H1 (cell line): ENCODE measurements around the gene ABITRAM. TPM values are rescaled to one million over a fixed set of nuclear protein-coding genes. Genes with fewer than 3 reads are reported as not detected.
"Not testable (repeated sequence)": the region's sequence is repeated elsewhere in the genome, so short reads cannot be mapped to it uniquely, and the experiment has no call there.

ENCODE experiments used
- CTCF ChIA-PET: fragments of 300-600 bp; sonication (Branson Sonifier 250); formaldehyde crosslinking; loops from one replicate; lab custom pipeline; 2021; ENCODE audit not compliant: partially characterized antibody; lab: Charles Lee
- POLR2A ChIA-PET: fragments of 300-600 bp; sonication (Branson Sonifier 250); formaldehyde crosslinking; loops from one replicate; lab custom pipeline; 2021; ENCODE audit warnings: inconsistent platforms; ENCODE audit not compliant: partially characterized antibody; lab: Charles Lee
- DNase-seq, 2 experiments: peaks; one replicate each; pipeline versions ENCODE4 v3.0.0 to v3.0.0-alpha.2; 2010 to 2022; ENCODE audit warnings: low spot score in 2 of 2, low read depth in 1 of 2, mixed read lengths in 1 of 2
- FAIRE-seq: peaks from 2 replicates; lab custom pipeline; 2011; peaks lifted over from hg19 to GRCh38; lab: Jason Lieb, UNC
- H2AFZ ChIP-seq: 2 replicates; pipeline ENCODE4 v1.8.1; 2012; ENCODE audit warnings: low read length, inconsistent platforms
- H2AK5ac ChIP-seq: 2 replicates; pipeline ENCODE4 v1.6.1; 2013; ENCODE audit warnings: low read depth, low read length
- H2BK120ac ChIP-seq: replicated peaks from 2 replicates; pipeline ENCODE3; 2013; ENCODE audit warnings: low read depth, low read length, inconsistent platforms
- H2BK12ac ChIP-seq: 2 replicates; pipeline ENCODE4 v1.6.1; 2013; ENCODE audit warnings: low read depth, low read length
- H2BK15ac ChIP-seq: 2 replicates; pipeline ENCODE4 v1.6.1; 2013; ENCODE audit warnings: low read length
- H2BK20ac ChIP-seq: 2 replicates; pipeline ENCODE4 v1.6.1; 2013; ENCODE audit warnings: low read length
- H2BK5ac ChIP-seq: 2 replicates; pipeline ENCODE4 v1.6.1; 2013; ENCODE audit warnings: low read depth, low read length
- H3K14ac ChIP-seq: 2 replicates; pipeline ENCODE4 v1.6.1; 2013; ENCODE audit warnings: inconsistent platforms; ENCODE audit not compliant: insufficient read length
- H3K18ac ChIP-seq: 2 replicates; pipeline ENCODE4 v1.6.1; 2013; ENCODE audit warnings: low read length; ENCODE audit errors: extremely low read depth
- H3K23ac ChIP-seq: 2 replicates; pipeline ENCODE4 v1.6.1; 2013; ENCODE audit warnings: inconsistent platforms; ENCODE audit not compliant: insufficient read length
- H3K23me2 ChIP-seq: 2 replicates; pipeline ENCODE4 v1.6.1; 2013; ENCODE audit warnings: low read depth, low read length
- H3K27ac ChIP-seq: 2 replicates; pipeline ENCODE4 v1.6.1; 2011; ENCODE audit warnings: low read depth, low read length, inconsistent platforms
- H3K27me3 ChIP-seq, 4 experiments: replicated peaks in 1 of 4; 1 replicate in 1 of 4; 2 replicates in 3 of 4; pipeline versions ENCODE4 v1.6.1 to v1.8.1; 2011 to 2013; ENCODE audit warnings: low read length in 3 of 4, mild to moderate bottlenecking in 3 of 4, inconsistent platforms in 2 of 4, mixed read lengths in 2 of 4, moderate library complexity in 1 of 4; ENCODE audit not compliant: control insufficient read depth in 3 of 4, insufficient read depth in 3 of 4; ENCODE audit errors: extremely low read depth in 1 of 4
- H3K36me3 ChIP-seq, 4 experiments: 2 replicates each; pipeline versions ENCODE4 v1.6.1 to v1.8.1; 2011 to 2013; ENCODE audit warnings: mild to moderate bottlenecking in 4 of 4, low read length in 3 of 4, moderate library complexity in 2 of 4, control low read depth in 1 of 4, inconsistent platforms in 1 of 4; ENCODE audit not compliant: insufficient read depth in 4 of 4, control insufficient read depth in 2 of 4
- H3K4ac ChIP-seq: replicated peaks from 2 replicates; pipeline ENCODE3; 2013; ENCODE audit warnings: low read length, low read depth, mixed read lengths, inconsistent platforms; ENCODE audit not compliant: insufficient read length
- H3K4me1 ChIP-seq, 4 experiments: replicated peaks in 1 of 4; 1 replicate in 1 of 4; 2 replicates in 3 of 4; pipeline versions ENCODE4 v1.6.1 to v1.8.1; 2011 to 2013; ENCODE audit warnings: low read length in 3 of 4, inconsistent platforms in 2 of 4, mixed read lengths in 1 of 4; ENCODE audit not compliant: insufficient read depth in 4 of 4, control insufficient read depth in 3 of 4
- H3K4me2 ChIP-seq, 2 experiments: 2 replicates each; pipeline versions ENCODE4 v1.6.1 to v1.8.1; 2011 to 2013; ENCODE audit warnings: low read depth in 2 of 2, low read length in 2 of 2, control low read depth in 1 of 2, inconsistent platforms in 1 of 2, mild to moderate bottlenecking in 1 of 2; ENCODE audit not compliant: insufficient read depth in 1 of 2
- H3K4me3 ChIP-seq, 4 experiments: fragments of 200-600, 300-600 bp in 1 of 4; sonication (generic), shearing (Covaris generic), sonication (Bioruptor Twin) in 1 of 4; 2 replicates each; pipeline versions ENCODE4 v1.5.1 to v1.8.1; 2011 to 2016; ENCODE audit warnings: low read length in 4 of 4, low read depth in 3 of 4, control low read depth in 2 of 4, inconsistent platforms in 2 of 4, mild to moderate bottlenecking in 2 of 4, mixed read lengths in 1 of 4, moderate library complexity in 1 of 4; ENCODE audit not compliant: insufficient read depth in 2 of 4; ENCODE audit errors: extremely low read depth in 1 of 4
- H3K56ac ChIP-seq: replicated peaks from 2 replicates; pipeline ENCODE3; 2013; ENCODE audit warnings: low read depth, mild to moderate bottlenecking, mixed read lengths, low read length, inconsistent platforms; ENCODE audit not compliant: insufficient read length
- H3K79me1 ChIP-seq: 2 replicates; pipeline ENCODE4 v1.6.1; 2013; ENCODE audit warnings: low read depth, low read length, control low read depth
- H3K79me2 ChIP-seq, 2 experiments: 2 replicates each; pipeline versions ENCODE4 v1.6.1 to v1.8.1; 2012 to 2013; ENCODE audit warnings: low read length in 2 of 2, mild to moderate bottlenecking in 2 of 2, inconsistent platforms in 1 of 2; ENCODE audit not compliant: insufficient read depth in 2 of 2, control insufficient read depth in 1 of 2
- H3K9ac ChIP-seq, 4 experiments: replicated peaks in 1 of 4; 1 replicate in 1 of 4; 2 replicates in 3 of 4; pipeline versions ENCODE4 v1.6.1 to v1.8.1; 2011 to 2013; ENCODE audit warnings: low read depth in 3 of 4, low read length in 3 of 4, control low read depth in 2 of 4, mild to moderate bottlenecking in 2 of 4, moderate library complexity in 2 of 4, inconsistent platforms in 1 of 4; ENCODE audit errors: extremely low read depth in 1 of 4
- H3K9me3 ChIP-seq, 2 experiments: 2 replicates each; pipeline versions ENCODE4 v1.6.1 to v1.8.1; 2012 to 2013; ENCODE audit warnings: mild to moderate bottlenecking in 2 of 2, moderate library complexity in 2 of 2, control low read depth in 1 of 2, inconsistent platforms in 1 of 2, low read depth in 1 of 2, low read length in 1 of 2, mixed read lengths in 1 of 2; ENCODE audit not compliant: insufficient read depth in 2 of 2
- H4K20me1 ChIP-seq, 2 experiments: replicated peaks in 1 of 2; 2 replicates each; pipeline versions ENCODE3 to v1.8.1; 2011 to 2013; ENCODE audit warnings: inconsistent platforms in 2 of 2, low read length in 2 of 2, mild to moderate bottlenecking in 1 of 2; ENCODE audit not compliant: insufficient read depth in 2 of 2, control insufficient read depth in 1 of 2
- H4K5ac ChIP-seq: 2 replicates; pipeline ENCODE4 v1.6.1; 2013; ENCODE audit warnings: low read length, low read depth, mixed read lengths, inconsistent platforms; ENCODE audit not compliant: insufficient read length
- H4K8ac ChIP-seq: 2 replicates; pipeline ENCODE4 v1.8.0; 2013; ENCODE audit warnings: mild to moderate bottlenecking, moderate library complexity, low read length, inconsistent platforms; ENCODE audit not compliant: insufficient read depth; ENCODE audit errors: extremely low read depth
- H4K91ac ChIP-seq: replicated peaks from 2 replicates; pipeline ENCODE3; 2013; ENCODE audit warnings: low read length, mixed read lengths, inconsistent platforms; ENCODE audit not compliant: insufficient read length
- CBX5 ChIP-seq: fragments of 300-800, 300-1000 bp; sonication (generic); IDR thresholded peaks from 2 replicates; pipeline ENCODE4 v1.7.1; 2016; ENCODE audit warnings: antibody characterized with exemption, low read length, low read depth
- SP4 ChIP-seq: IDR thresholded peaks from 2 replicates; pipeline ENCODE4 v1.6.1; 2012; ENCODE audit warnings: low read length, inconsistent platforms
- TBP ChIP-seq: IDR thresholded peaks from 2 replicates; pipeline ENCODE4 v1.6.1; 2011; ENCODE audit warnings: low read depth, low read length, improper control_type of control experiment
- WGBS, 2 experiments: shearing (Covaris generic) in 1 of 2; methylation state at CpG; one replicate each; pipeline versions ENCODE4 v1.1.6 to v1.1.7; 2013 to 2015; ENCODE audit warnings: low lambda C conversion rate in 2 of 2, mixed read lengths in 2 of 2, inconsistent platforms in 1 of 2, low coverage in 1 of 2, missing lambda C conversion rate in 1 of 2; ENCODE audit not compliant: insufficient replicate concordance in 2 of 2, insufficient coverage in 1 of 2, insufficient read length in 1 of 2; ENCODE audit errors: extremely low coverage in 1 of 2, missing lambda C conversion rate in 1 of 2; 5-methylcytosine and 5-hydroxymethylcytosine counted together
- polyA plus RNA-seq, 7 experiments: library from polyadenylated mRNA; depleted of rRNA in 3 of 7; stranded (reverse) in 5 of 7; unstranded in 2 of 7; fragments of >200 nt in 5 of 7; fragments of 200-250 nt in 2 of 7; gene quantifications; 1 replicate in 5 of 7; 2 replicates in 1 of 7; 4 replicates in 1 of 7; pipeline versions ENCODE4 v1.2.1 to v1.2.3, GENCODE V29; 2011 to 2013; ENCODE audit warnings: missing spikeins in 2 of 7, mixed read lengths in 2 of 7
- total RNA-seq: library from RNA; stranded (reverse); fragmentation: NEBNext Ultra II Directional; extraction: Animal tissue kit (Norgen Biotek cat#: 25700); gene quantifications from 2 replicates; pipeline ENCODE4 v1.2.1, GENCODE V29; 2021

ABITRAM gene
- total and polyA plus RNA-seq, 2 of the 8 experiments (the other 6 are each of a cell fraction or from before 2014, with no cell fraction given), result 8.4 to 9.0 TPM

DNA sequence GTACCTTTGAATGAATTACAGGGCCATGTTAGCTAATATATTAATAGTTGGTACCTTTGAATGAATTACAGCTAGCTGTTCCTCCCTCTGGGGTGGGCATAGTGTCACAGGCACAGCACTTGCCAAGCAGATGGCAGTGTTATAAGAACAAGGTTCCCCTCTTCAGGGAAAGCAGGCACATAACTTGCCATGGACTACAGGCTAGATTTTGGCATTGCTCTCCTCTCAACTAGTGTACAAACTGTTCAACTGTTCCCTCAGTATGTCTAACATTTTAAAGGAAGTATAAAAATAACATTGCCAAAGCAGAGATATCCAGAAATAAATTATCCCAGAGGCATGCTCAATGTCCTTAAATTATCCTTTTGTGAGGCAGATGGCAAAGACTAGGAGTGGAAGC is 33.7 kb downstream of the ABITRAM start:
- Histone ChIP-seq H2BK20ac (no peak overlapping the region), H2AFZ (no peak overlapping the region), H2BK5ac (no peak overlapping the region), H3K23me2 (no peaks in the 10 kb centered on the region), H4K20me1 (peaks cover 0 to 2% of the 10 kb centered on the region in 2 experiments), H4K8ac (no peak overlapping the region), H3K9ac (no peak overlapping the region), H3K56ac (no peak overlapping the region), H3K4me3 (no peak overlapping the region), H4K5ac (no peak overlapping the region), H3K36me3 (peaks cover 0 to 21% (median 7%) of the 10 kb centered on the region in 4 experiments; a peak in 6 of 8 replicates), H3K23ac (no peak overlapping the region), H2AK5ac (no peak overlapping the region), H2BK12ac (no peak overlapping the region), H2BK15ac (no peak overlapping the region), H3K79me2 (no peaks in the 10 kb centered on the region), H3K9me3 (0 out of 4 replicates have a peak, but pooled peaks cover 0 to 2% of the 10 kb centered on the region in 2 experiments), H3K18ac (no peak overlapping the region), H3K27me3 (no peaks in the 10 kb centered on the region), H3K4ac (no peak overlapping the region), H3K79me1 (no peaks in the 10 kb centered on the region), H4K91ac (no peak overlapping the region), H3K4me2 (no peak overlapping the region), H3K27ac (no peak overlapping the region), H3K4me1 (no peaks in the 10 kb centered on the region), H2BK120ac (no peak overlapping the region), H3K14ac (no peak overlapping the region)
- ChIA-PET CTCF (interaction anchor here (0.6 to 8.0 kb wide), 2 partner anchors 14 to 16 kb away, joined by 3 to 40 read pairs; no protein-coding TSS in a partner anchor), POLR2A (no interaction called here)
- TF ChIP-seq SP4 (no peak), TBP (no peak), CBX5 (no peak)
- DNase-seq, result no peak
- FAIRE-seq, result no peak

DNA sequence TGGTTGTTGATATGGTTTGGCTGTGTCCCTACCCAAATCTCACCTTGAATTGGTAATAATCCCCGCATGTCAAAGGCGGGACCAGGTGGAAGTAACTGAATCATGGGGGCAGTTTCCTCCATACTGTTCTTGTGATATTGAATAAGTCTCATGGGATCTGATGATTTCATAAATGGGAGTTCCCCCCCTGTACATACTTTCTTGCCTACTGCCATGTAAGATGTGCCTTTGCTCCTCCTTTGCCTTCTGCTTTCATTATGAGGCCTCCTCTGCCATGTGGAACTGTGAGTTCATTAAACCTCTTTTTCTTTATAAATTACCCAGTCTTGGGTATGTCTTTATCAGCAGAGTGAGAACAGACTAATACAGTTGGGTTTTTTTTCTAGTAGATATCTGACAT is 37.2 kb downstream of the ABITRAM start:
- H3K36me3 ChIP-seq, result peaks cover 0 to 17% (median 7%) of the 10 kb centered on the region in 4 experiments; a peak in 6 of 8 replicates
- H3K23ac ChIP-seq, H3K79me2 ChIP-seq, H3K14ac ChIP-seq, H3K79me1 ChIP-seq, H3K9ac ChIP-seq, H3K4me1 ChIP-seq, H3K4me2 ChIP-seq, H2BK20ac ChIP-seq, H3K27ac ChIP-seq, H2BK15ac ChIP-seq, CTCF ChIA-PET, H2BK120ac ChIP-seq, H4K91ac ChIP-seq, FAIRE-seq, H2AFZ ChIP-seq, H3K23me2 ChIP-seq, H4K5ac ChIP-seq, H3K27me3 ChIP-seq, H3K18ac ChIP-seq, H4K8ac ChIP-seq, POLR2A ChIA-PET, H3K4ac ChIP-seq, DNase-seq, H2BK12ac ChIP-seq, H2BK5ac ChIP-seq, H2AK5ac ChIP-seq, H3K9me3 ChIP-seq, H3K56ac ChIP-seq, H3K4me3 ChIP-seq, H4K20me1 ChIP-seq: not testable (repeated sequence)
- 100% methylated on average over 2 of the region's 2 CpGs; no CpG with 5 or more reads in 1 of the 2 experiments for WGBS, 2 experiments
